Measurements from ENCODE around the gene DLD. TPM values are rescaled to one million over a fixed set of nuclear protein-coding genes. Genes with fewer than 3 reads are reported as not detected.

The DLD gene
- total and polyA plus RNA-seq, 8 donors, result 61.1 to 80.2 (median 74.2) TPM

GRCh38 chr7:107860981-107861652 lies 29.9 kb upstream of the DLD start:
- intact Hi-C loops (cut with DNase I), result no loop called here
- ATAC-seq (no peak), DNase-seq (no peak)
- Histone ChIP-seq H3K4me3 (no peak overlapping the region), H3K9me3 (no peaks in the 10 kb centered on the region), H3K27ac (no peak overlapping the region), H3K4me1 (no peaks in the 10 kb centered on the region), H3K36me3 (no peaks in the 10 kb centered on the region), H3K27me3 (no peaks in the 10 kb centered on the region)
- no peak for TF ChIP-seq CTCF (IDR thresholded peaks at IDR 0.05)

GRCh38 chr7:107865956-107866775 lies 24.8 kb upstream of the DLD start:
- Histone ChIP-seq H3K4me3 (no peak overlapping the region), H3K36me3 (no peaks in the 10 kb centered on the region), H3K27ac (no peak overlapping the region), H3K27me3 (no peaks in the 10 kb centered on the region), H3K9me3 (no peaks in the 10 kb centered on the region), H3K4me1 (no peaks in the 10 kb centered on the region)
- intact Hi-C loops (cut with DNase I), result no loop called here
- ATAC-seq (no peak), DNase-seq (no peak)
- TF ChIP-seq CTCF (IDR thresholded peaks at IDR 0.05), result no peak

- TF ChIP-seq CTCF (IDR thresholded peaks at IDR 0.05), result no peak
- Histone ChIP-seq H3K4me1 (no peaks in the 10 kb centered on the region), H3K27ac (no peak overlapping the region), H3K9me3 (no peaks in the 10 kb centered on the region), H3K27me3 (no peaks in the 10 kb centered on the region), H3K36me3 (no peaks in the 10 kb centered on the region), H3K4me3 (no peak overlapping the region)
- intact Hi-C loops (cut with DNase I), result no loop called here
- ATAC-seq (no peak), DNase-seq (no peak)
These were observed 23.0 kb upstream of the DLD start for GRCh38 chr7:107867858-107868466.

- H3K4me1 ChIP-seq, result peaks cover 0 to 11% of the 10 kb centered on the region in 2 donors
- DNase-seq (no peak), ATAC-seq (no peak)
- no peaks in the 10 kb centered on the region for H3K27me3 ChIP-seq
- H3K9me3 ChIP-seq, result no peaks in the 10 kb centered on the region
- intact Hi-C loops (cut with DNase I), result loop anchor here in 1 of 2 donors (10.0 kb wide), 1 partner anchor 126 kb away; the partner anchor contains the start of gene CBLL1
- TF ChIP-seq CTCF (IDR thresholded peaks at IDR 0.05), result no peak
- no peak overlapping the region for H3K4me3 ChIP-seq
- H3K36me3 ChIP-seq, result no peaks in the 10 kb centered on the region
- no peak overlapping the region for H3K27ac ChIP-seq
These were observed 20.5 kb upstream of the DLD start for GRCh38 chr7:107870427-107871000.

All from left lung (tissue), 10 donors.